Endodermal cell (in vitro differentiated cells): ENCODE measurements around the gene PRRG2. TPM values are rescaled to one million over a fixed set of nuclear protein-coding genes. Genes with fewer than 3 reads are reported as not detected.

ENCODE experiments used
- DNase-seq: peaks from one replicate; pipeline ENCODE4 v3.0.0-alpha.2; 2017
- H3K27ac ChIP-seq: 2 replicates; pipeline ENCODE4 v1.5.1; 2013; ENCODE audit warnings: mild to moderate bottlenecking, low read depth, low read length, moderate library complexity
- H3K27me3 ChIP-seq: 2 replicates; pipeline ENCODE4 v1.6.1; 2013; ENCODE audit warnings: mild to moderate bottlenecking, low read length, moderate library complexity; ENCODE audit not compliant: insufficient read depth, control insufficient read depth, poor library complexity, severe bottlenecking
- H3K36me3 ChIP-seq: 2 replicates; pipeline ENCODE4 v1.7.0; 2013; ENCODE audit warnings: mild to moderate bottlenecking, low read length, moderate library complexity; ENCODE audit not compliant: control insufficient read depth, insufficient read depth
- H3K4me1 ChIP-seq: one replicate; pipeline ENCODE4 v1.7.0; 2013; ENCODE audit warnings: low read length; ENCODE audit not compliant: control insufficient read depth, insufficient read depth
- H3K4me3 ChIP-seq: 2 replicates; pipeline ENCODE4 v1.5.1; 2013; ENCODE audit warnings: mild to moderate bottlenecking, low read length, moderate library complexity
- H3K9ac ChIP-seq: 2 replicates; pipeline ENCODE4 v1.6.1; 2013; ENCODE audit warnings: mild to moderate bottlenecking, low read length, moderate library complexity; ENCODE audit not compliant: poor library complexity, severe bottlenecking; ENCODE audit errors: extremely low read depth
- H3K9me3 ChIP-seq: 2 replicates; pipeline ENCODE4 v1.6.1; 2013; ENCODE audit warnings: mild to moderate bottlenecking, low read length, moderate library complexity; ENCODE audit not compliant: control insufficient read depth
- H3K27ac Mint-ChIP-seq: 2 replicates; pipeline ENCODE4 v1.8.0; 2020; ENCODE audit warnings: mixed read lengths
- H3K27me3 Mint-ChIP-seq: 2 replicates; pipeline ENCODE4 v1.8.0; 2021; ENCODE audit warnings: mild to moderate bottlenecking, mixed read lengths; ENCODE audit not compliant: insufficient read depth
- H3K36me3 Mint-ChIP-seq: 2 replicates; pipeline ENCODE4 v1.8.0; 2020; ENCODE audit warnings: low read depth, mixed read lengths
- H3K4me1 Mint-ChIP-seq: 2 replicates; pipeline ENCODE4 v1.8.0; 2020; ENCODE audit warnings: mixed read lengths
- H3K4me3 Mint-ChIP-seq: 2 replicates; pipeline ENCODE4 v1.8.0; 2020; ENCODE audit warnings: mild to moderate bottlenecking, moderate library complexity, mixed read lengths
- H3K9me3 Mint-ChIP-seq: 2 replicates; pipeline ENCODE4 v1.8.0; 2020; ENCODE audit warnings: mild to moderate bottlenecking, mixed read lengths
- WGBS, 2 experiments: methylation state at CpG; one replicate each; pipeline versions ENCODE4 v1.1.5 to v1.1.7; 2013; ENCODE audit warnings: missing lambda C conversion rate in 2 of 2, mixed read lengths in 1 of 2; ENCODE audit not compliant: insufficient coverage in 1 of 2, insufficient read length in 1 of 2; 5-methylcytosine and 5-hydroxymethylcytosine counted together
- total RNA-seq, 2 donors: library from RNA; stranded (reverse); fragmentation: NEBNext Ultra II Directional in 1 of 2; extraction: Animal tissue kit (Norgen Biotek cat#: 25700) in 1 of 2; gene quantifications; 2 replicates in 1 of 2; 3 replicates in 1 of 2; pipeline ENCODE4 v1.2.1, GENCODE V29; 2021
- TF ChIP-seq, protein P1 (sequence below): fragments of 200-600 bp; sonication (generic); conservative IDR thresholded peaks from 2 replicates; pipeline ENCODE4 v1.5.0; 2021; ENCODE audit warnings: antibody characterized with exemption, mild to moderate bottlenecking

PRRG2 gene
- total RNA-seq, 2 donors from 2014 or later: 3.7 to 6.9 TPM

DNA sequence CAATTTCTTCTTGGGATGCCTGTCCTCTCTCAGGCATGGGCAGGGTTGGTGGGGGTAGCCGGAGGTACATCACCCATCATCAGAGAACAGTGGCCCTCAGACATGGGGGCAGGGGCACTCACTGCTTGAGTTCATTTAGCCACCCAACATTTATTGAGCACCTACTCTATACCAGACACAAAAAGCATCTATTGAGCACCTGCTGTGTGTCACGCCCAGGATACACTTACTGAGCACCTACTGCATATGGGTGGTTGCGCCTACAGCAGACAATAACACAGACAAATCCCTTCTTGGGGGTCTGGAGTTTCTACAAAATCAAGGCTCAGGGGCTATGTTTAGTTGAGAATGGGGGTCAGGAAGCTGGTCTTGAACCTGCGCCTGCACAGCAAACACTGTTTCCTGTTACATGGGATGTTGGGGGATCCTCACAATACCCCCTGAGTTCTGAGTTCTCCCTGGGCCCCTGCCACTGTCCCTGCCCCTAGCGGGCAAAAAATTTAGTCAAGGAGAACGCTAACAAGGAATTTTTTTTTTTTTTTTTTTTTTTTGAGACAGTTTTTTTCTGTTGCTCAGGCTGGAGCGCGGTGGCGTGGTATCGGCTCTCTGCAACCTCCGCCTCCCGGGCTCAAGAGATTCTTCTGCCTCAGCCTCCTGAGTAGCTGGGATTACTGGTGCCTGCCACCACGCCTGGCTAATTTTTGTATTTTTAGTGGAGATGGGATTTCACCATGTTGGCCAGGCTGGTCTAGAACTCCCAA lies 41.7 kb upstream of the PRRG2 start:
- Histone ChIP-seq H3K9me3 (no peaks in the 10 kb centered on the region), H3K9ac (no peak overlapping the region), H3K36me3 (no peaks in the 10 kb centered on the region), H3K4me1 (no peaks in the 10 kb centered on the region), H3K4me3 (no peak overlapping the region), H3K27me3 (peaks cover 6% of the 10 kb centered on the region), H3K27ac (no peak overlapping the region)
- WGBS, 2 experiments: 96% methylated on average over 4 to 13 of the region's 13 CpGs
- DNase-seq: no peak
- Mint-ChIP-seq H3K27me3 (peaks cover 9% of the 10 kb centered on the region), H3K27ac (no peak overlapping the region), H3K9me3 (no peaks in the 10 kb centered on the region), H3K4me1 (peaks cover 4% of the 10 kb centered on the region), H3K36me3 (peaks cover 9% of the 10 kb centered on the region), H3K4me3 (no peak overlapping the region)
- TF ChIP-seq, protein P1, sequence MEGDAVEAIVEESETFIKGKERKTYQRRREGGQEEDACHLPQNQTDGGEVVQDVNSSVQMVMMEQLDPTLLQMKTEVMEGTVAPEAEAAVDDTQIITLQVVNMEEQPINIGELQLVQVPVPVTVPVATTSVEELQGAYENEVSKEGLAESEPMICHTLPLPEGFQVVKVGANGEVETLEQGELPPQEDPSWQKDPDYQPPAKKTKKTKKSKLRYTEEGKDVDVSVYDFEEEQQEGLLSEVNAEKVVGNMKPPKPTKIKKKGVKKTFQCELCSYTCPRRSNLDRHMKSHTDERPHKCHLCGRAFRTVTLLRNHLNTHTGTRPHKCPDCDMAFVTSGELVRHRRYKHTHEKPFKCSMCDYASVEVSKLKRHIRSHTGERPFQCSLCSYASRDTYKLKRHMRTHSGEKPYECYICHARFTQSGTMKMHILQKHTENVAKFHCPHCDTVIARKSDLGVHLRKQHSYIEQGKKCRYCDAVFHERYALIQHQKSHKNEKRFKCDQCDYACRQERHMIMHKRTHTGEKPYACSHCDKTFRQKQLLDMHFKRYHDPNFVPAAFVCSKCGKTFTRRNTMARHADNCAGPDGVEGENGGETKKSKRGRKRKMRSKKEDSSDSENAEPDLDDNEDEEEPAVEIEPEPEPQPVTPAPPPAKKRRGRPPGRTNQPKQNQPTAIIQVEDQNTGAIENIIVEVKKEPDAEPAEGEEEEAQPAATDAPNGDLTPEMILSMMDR: peak; percentile 36

DNA sequence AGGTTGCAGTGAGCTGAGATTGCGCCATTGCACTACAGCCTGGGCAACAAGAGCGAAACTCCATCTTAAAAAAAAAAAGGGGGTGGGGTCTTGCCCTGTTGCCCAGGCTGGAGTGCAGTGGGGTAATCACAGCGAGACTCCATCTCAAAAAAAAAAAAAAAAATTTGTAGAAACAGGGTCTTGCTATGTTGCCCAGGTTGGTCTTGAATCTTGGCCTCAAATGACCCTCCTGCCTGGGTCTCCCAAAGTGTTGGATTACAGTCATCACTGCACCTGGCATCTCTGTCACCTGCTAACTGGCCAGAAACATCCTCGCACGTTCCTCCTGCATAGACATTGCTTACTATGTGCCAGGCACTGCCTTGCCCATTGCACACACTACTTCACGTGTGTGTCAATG lies 39.2 kb upstream of the PRRG2 start:
- no peak overlapping the region for H3K4me3 Mint-ChIP-seq
- Histone ChIP-seq H3K4me1 (no peaks in the 10 kb centered on the region), H3K9ac (no peak overlapping the region), H3K36me3 (no peaks in the 10 kb centered on the region), H3K27me3 (no peaks in the 10 kb centered on the region), H3K4me3 (no peak overlapping the region), H3K27ac (no peak overlapping the region), H3K9me3 (no peaks in the 10 kb centered on the region)
- WGBS, 2 experiments: 85 to 90% methylated on average over 5 to 6 of the region's 6 CpGs
- H3K36me3 Mint-ChIP-seq: peaks cover 9% of the 10 kb centered on the region
- DNase-seq: no peak
- H3K27ac Mint-ChIP-seq: no peak overlapping the region
- TF ChIP-seq, protein P1: no peak
- no peaks in the 10 kb centered on the region for H3K9me3 Mint-ChIP-seq
- peaks cover 2% of the 10 kb centered on the region for H3K4me1 Mint-ChIP-seq
- no peaks in the 10 kb centered on the region for H3K27me3 Mint-ChIP-seq

DNA sequence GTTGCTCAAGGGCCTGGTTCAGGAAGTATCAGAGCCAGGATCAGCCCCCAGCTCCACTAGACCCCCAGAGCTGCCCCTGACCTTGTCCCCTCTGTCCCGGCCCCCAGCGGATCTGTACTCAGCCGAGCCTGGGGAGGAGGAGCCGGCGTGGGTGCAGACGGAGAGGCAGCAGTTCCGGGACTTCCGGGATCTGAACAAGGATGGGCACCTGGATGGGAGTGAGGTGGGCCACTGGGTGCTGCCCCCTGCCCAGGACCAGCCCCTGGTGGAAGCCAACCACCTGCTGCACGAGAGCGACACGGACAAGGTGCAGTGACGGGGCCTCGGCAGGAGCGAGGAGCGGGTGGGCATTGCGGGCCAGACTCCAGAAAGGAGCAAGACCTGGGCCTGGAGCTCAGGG lies 38.7 kb upstream of the PRRG2 start:
- Histone ChIP-seq H3K9me3 (no peaks in the 10 kb centered on the region), H3K27ac (no peak overlapping the region), H3K4me3 (no peak overlapping the region), H3K9ac (no peak overlapping the region), H3K27me3 (no peaks in the 10 kb centered on the region), H3K4me1 (no peaks in the 10 kb centered on the region), H3K36me3 (no peaks in the 10 kb centered on the region)
- Mint-ChIP-seq H3K9me3 (no peaks in the 10 kb centered on the region), H3K4me1 (peaks cover 2% of the 10 kb centered on the region), H3K36me3 (peaks cover 9% of the 10 kb centered on the region), H3K27ac (no peak overlapping the region), H3K27me3 (no peaks in the 10 kb centered on the region), H3K4me3 (no peak overlapping the region)
- no peak for DNase-seq
- WGBS, 2 experiments: 86 to 93% methylated on average over 12 to 16 of the region's 16 CpGs
- TF ChIP-seq, protein P1: no peak
